Retinal pigment epithelial cell (primary cell): ENCODE data around the gene FCN3.

Experiments used
- DNase-seq: peaks from one replicate; pipeline ENCODE4 v3.0.0-alpha.2; 2010; ENCODE audit warnings: low read depth
- H3K4me3 ChIP-seq: 2 replicates; pipeline ENCODE4 v1.5.1; 2011; ENCODE audit warnings: mild to moderate bottlenecking, low read length, control low read depth, moderate library complexity
- TF ChIP-seq, protein P1 (sequence below): conservative IDR thresholded peaks from 2 replicates; pipeline ENCODE4 v1.5.1; 2011; ENCODE audit warnings: low read depth, low read length, control low read depth, inconsistent platforms

FCN3 gene

DNA sequence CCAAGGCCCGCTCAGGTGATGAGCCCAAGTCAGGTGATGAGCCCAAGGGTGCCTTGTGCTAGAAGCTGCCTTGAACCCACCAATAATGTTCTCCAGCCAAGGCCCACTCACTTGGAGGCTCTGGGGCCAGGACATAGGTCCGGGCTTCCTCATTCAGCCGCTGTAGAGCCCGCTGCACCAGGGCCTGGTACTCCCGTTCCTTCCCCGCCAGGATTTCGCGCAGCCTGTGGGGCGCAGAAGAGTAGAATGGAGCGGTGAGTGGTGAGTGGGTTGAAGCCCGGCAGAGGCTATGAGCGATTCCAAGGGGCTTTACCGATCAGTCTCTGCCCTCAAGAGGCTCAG is 18.4 kb downstream of the FCN3 start:
- TF ChIP-seq, protein P1, sequence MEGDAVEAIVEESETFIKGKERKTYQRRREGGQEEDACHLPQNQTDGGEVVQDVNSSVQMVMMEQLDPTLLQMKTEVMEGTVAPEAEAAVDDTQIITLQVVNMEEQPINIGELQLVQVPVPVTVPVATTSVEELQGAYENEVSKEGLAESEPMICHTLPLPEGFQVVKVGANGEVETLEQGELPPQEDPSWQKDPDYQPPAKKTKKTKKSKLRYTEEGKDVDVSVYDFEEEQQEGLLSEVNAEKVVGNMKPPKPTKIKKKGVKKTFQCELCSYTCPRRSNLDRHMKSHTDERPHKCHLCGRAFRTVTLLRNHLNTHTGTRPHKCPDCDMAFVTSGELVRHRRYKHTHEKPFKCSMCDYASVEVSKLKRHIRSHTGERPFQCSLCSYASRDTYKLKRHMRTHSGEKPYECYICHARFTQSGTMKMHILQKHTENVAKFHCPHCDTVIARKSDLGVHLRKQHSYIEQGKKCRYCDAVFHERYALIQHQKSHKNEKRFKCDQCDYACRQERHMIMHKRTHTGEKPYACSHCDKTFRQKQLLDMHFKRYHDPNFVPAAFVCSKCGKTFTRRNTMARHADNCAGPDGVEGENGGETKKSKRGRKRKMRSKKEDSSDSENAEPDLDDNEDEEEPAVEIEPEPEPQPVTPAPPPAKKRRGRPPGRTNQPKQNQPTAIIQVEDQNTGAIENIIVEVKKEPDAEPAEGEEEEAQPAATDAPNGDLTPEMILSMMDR, result no peak
- DNase-seq, result no peak
- H3K4me3 ChIP-seq, result no peak overlapping the region

DNA sequence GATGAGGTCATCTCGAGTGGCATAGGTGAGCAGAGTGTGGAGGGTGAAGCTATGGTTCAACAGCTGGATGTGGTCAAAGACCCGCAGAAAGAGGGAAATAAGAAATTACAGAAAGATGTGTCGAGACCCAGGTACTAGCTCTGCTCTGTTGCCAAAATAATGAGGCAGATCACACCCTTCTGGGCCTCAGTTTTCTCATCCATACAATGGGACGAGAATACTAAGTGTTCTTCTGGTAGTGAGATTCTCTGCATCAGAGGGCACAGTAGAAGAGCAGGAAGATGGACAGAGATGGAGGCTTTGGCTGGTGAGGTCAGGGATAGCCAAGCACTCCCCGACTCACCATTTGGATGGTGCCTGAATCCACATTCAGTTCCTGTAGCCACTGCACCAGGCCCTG is 18.9 kb downstream of the FCN3 start:
- TF ChIP-seq, protein P1, result no peak
- no peak for DNase-seq
- no peak overlapping the region for H3K4me3 ChIP-seq

DNA sequence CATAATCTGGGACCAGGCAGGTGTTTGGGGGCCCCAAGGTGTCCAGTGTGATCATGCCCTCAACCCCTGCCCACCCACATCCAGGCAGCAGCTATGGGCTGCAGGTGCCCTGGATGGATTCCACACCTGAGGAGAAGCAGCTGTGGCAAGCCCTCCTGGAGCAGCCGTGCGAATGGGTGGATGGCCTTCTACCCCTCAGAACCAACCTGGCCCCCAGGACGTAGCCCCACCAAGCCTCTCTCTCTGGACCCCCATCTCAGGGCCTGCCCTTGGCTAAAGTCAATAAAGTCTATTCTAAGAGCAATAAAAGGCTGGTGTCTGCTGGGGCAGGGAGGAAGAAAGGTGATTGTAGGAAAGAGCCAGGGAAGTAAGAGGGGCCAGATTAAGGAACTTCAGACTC is 21.0 kb downstream of the FCN3 start:
- no peak overlapping the region for H3K4me3 ChIP-seq
- TF ChIP-seq, protein P1, result no peak
- no peak for DNase-seq

DNA sequence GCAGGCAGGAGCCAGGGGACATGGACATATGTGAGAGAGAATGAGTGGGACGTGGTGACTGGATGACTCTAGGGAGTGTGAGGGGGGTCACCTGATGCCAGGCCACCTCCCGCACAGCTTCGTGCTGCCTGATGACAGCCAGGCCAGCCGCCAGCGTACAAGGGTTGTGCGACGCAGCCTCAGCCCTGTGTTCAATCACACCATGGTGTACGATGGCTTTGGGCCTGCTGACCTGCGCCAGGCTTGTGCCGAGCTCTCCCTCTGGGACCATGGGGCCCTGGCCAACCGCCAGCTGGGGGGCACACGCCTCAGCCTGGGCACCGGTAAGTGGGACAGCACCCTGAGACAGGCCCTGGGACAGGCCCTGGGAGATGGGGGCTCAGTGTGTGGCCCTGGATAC is 21.5 kb downstream of the FCN3 start:
- H3K4me3 ChIP-seq, result no peak overlapping the region
- TF ChIP-seq, protein P1, result no peak
- no peak for DNase-seq

DNA sequence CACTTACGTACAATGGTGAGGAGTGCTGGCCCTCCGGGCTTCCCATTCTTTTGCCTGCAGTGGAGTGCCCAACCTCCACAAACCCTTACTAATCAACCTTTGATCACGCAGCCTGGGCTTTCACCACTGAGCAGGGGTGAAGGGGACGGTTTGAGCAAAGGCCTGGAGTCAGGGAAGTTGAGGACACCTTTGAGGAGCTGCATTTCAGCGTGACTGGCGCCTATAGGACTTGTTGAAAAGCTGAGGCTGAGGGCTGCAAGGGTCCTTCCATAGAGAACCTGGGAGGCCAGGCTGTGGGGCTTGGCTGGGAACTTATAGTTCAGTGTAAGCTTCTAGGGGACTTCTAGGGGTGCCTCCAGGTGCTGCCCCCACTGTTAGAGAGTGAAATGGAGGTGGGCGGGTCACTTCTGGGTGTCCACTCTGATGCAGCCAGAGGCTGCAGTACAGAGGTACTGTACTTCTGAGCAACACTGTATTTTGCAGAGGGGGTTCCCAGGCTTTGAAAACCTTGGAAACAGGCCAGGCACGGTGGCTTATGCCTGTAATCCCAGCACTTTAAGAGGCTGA is 23.0 kb downstream of the FCN3 start:
- peak overlapping the region; percentile 23 for H3K4me3 ChIP-seq
- DNase-seq, result no peak
- TF ChIP-seq, protein P1, result no peak

DNA sequence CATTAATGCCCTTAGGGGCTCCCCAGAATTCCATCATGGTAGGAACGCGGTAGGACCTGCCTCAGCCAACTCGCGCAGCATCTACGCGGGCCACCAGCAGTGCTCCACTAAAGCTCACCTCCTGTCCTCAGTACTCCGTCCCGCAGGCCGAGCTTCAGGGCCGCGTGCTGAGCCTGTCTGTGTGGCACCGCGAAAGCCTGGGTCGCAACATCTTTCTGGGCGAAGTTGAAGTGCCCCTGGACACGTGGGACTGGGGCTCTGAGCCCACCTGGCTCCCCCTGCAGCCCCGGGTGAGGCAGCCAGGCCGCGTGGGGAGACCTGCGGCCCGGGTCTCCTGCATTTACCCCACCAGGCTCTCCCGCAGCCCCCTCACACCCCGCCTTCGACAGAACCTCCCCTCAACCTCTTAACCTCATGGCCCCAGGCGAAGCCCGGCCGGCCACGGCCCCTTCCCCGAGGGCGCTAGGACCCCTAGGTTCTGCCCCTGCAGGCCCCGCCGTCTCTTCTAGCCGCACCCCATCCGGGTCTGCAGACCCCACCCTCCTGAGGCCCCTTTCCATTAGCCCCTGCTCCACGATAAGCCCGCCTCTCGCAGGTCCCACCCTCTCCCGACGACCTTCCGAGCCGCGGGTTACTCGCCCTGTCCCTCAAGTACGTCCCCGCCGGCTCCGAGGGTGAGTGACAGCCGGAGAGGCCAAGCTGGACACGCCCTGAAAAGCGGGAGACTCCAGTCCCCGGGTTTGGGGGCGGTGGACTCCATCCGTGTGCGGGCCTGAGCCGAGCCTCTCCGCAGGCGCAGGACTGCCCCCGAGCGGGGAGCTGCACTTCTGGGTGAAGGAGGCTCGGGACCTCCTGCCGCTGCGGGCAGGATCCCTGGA is 23.7 kb downstream of the FCN3 start:
- no peak for DNase-seq
- TF ChIP-seq, protein P1, result peak; percentile 28
- H3K4me3 ChIP-seq, result peak overlapping the region; percentile 23
